ENCODE measurements around the gene UBTD2. TPM values are rescaled to one million over a fixed set of nuclear protein-coding genes. Genes with fewer than 3 reads are reported as not detected.
A peak's percentile ranks its signal among the peaks of the same experiment; 100 is the strongest.
"Not testable (repeated sequence)": the region's sequence is repeated elsewhere in the genome, so short reads cannot be mapped to it uniquely, and the experiment has no call there.

The UBTD2 gene
- total RNA-seq, 1 experiment from 2014 or later: 40.0 TPM

DNA sequence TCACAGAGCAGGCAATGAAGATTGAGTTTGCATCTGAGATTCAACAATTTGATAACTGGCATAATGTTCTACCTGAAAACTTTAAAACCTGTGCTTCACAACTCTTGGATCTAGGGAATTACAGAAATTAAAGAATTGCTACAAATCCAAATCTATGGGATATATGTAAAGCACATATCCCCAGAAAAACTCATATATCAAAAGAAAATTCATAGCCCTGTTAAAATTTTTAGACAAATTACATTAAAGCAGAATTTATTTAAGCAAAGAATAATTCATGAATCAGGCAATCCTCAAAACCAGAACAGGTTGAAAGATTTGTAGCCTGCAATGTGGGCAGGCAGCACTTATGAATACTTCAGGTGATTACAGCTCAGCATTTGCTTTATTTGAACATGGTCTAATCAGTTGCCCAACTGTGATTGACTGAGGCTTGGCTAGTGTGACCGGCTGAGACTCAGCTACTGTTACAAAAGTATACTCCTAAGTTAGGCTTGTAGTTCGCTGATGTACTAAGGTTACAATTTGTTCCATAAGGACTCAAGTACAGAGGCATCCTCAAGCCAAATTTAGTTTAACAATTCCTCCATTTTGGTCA, 10.3 kb upstream of the UBTD2 start:
- DNase-seq (ENCODE audit: low spot score): no peak
- in situ Hi-C loops (cut with HindIII; ENCODE audit: low sequenced_read_pairs): no loop called here

DNA sequence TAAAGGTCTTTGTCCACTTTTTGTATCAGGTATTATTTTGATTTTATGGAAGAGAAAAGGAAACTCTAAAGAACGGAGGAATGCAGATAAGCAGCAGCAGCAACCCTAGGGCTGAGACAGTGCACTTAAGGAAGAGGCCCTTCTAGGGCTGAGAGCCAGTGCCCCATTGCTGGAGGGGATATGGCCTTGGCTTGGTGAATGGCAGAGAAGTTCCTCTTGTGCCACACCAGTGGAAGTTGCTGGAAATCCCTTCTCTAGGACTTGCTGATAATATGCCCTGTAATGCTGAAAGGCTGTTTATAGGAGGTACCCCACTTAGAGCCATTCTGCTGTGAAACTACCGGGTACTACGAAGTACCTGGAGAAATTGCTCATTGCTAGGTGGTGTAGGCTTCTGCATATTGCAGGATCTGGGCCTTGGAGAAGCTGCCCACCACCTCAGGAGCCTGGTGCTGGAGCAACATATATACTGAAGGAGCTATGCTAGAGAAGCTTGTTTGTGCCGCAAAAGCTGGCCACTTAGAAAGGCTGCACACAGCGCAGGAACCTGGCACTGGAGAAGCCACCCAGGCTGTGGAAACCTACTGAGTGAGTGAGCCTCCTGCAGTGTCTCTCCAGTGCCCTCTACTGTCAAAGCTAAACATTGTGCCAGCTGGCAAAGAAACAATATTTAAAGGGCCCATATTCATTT, 9.6 kb upstream of the UBTD2 start:
- in situ Hi-C loops (cut with HindIII; ENCODE audit: low sequenced_read_pairs): no loop called here
- DNase-seq (ENCODE audit: low spot score): peak; percentile 96

DNA sequence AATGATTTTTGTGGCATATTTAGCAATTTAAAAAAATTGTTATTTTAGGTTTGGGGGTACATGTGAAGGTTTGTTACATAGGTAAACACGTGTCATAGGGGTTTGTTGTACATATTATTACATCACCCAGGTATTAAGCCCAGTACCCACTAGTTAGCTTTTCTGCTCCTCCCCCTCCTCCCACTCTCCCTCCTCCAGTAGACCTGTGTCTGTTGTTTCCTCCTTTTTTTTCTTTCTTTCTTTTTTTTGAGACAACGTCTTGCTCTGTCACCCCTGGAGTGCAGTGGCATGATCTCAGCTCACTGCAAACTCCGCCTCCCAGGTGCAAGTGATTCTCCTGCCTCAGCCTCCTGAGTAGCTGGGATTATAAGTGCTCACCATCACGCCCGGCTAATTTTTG, 8.3 kb upstream of the UBTD2 start:
- DNase-seq (ENCODE audit: low spot score); in situ Hi-C loops (cut with HindIII; ENCODE audit: low sequenced_read_pairs): not testable (repeated sequence)

DNA sequence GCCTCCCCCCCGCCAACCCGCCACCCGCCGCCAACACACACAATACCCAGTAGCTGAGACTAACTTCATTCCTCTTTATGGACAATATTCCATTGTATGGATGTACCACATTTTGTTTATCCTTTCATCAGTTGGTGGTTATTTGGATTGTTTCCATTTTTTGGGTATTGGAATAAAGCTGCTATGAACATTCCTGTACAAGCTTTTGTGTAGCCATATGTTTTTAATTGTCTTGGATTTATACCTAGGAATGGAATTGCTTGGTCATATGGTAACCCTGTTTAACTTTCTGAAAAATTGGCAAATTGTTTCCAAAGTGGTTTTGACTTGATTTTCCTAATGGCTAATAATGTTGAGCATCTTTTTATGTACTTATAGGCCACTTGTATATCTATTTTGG, 4.9 kb upstream of the UBTD2 start:
- in situ Hi-C loops (cut with HindIII; ENCODE audit: low sequenced_read_pairs): no loop called here
- no peak for DNase-seq (ENCODE audit: low spot score)

DNA sequence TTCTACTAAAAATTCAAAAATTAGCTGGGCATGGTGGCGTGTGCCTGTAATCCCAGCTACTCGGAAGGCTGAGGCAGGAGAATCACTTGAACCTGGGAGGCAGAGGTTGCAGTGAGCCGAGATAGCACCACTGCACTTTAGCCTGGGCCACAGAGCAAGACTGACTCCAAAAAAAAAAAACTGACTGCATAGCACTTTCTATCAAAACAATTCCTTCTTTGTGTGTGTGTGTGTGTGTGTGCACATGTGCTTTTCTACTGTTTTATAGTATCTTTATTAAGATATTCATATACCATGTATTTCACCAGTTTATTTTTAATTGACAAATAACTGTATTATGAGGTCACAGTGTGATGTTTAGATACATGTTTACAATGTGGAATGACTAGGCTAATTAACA, 3.6 kb upstream of the UBTD2 start:
- in situ Hi-C loops (cut with HindIII; ENCODE audit: low sequenced_read_pairs); DNase-seq (ENCODE audit: low spot score): not testable (repeated sequence)

DNA sequence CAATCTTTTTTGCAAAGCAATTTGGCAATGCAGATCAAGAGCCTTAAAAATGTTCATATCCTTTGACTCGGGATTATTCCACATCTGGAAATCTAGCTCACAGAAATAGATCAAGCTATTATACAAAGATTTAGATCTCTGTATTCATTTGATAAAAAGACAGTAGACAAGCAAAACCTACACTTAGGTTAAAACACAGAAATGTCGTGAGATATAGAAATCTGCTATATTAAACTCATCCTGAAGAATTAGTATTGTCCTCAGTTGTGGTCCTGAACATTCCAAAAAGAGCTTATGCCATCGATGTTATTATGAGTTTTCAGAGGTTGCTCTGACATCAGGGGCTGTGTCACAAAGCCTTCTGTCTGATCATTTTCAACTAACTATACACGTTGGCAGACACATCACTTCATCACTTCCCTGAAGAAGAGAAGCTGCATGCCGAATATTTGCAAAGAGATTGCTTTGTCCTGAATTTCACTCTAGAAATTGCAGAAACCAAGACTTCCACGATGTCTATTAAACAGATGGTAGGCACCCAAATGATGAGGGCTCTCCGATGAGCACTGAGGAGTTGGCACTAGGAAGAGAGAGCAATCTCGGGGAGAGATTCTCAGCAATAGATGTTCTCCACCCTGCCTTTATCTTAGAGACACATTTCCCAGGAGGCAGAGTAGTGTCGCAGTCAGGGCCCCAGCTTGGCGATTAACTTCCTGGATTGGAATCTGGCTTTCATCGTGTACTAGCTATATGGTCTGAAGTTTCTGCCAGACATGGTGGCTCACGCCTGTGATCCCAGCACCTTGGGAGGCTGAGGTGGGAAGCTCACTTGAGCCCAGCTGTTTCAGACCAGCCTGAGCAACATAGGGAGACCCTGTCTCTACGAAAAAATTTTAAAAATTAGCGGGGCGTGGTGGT, 1.9 kb upstream of the UBTD2 start:
- peak; percentile 40 for DNase-seq (ENCODE audit: low spot score)
- in situ Hi-C loops (cut with HindIII; ENCODE audit: low sequenced_read_pairs): no loop called here

DNA sequence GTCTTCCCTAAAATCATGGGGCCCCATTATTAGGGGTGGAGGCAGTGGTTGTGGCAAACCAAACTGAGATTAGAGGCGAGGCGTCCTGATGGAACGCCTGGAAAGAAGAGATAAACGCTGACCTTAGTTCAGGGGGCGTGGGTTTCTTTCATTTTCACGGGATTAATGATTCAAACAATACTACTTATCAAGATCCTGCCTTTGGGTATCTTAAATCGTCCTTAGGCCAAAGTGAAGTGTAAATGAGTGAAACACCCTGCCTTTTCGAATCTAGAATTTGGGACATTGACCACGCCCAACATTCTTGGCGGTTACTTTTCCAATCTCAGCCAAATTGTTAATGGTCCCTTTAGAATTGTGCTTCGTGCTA, 1.0 kb upstream of the UBTD2 start:
- in situ Hi-C loops (cut with HindIII; ENCODE audit: low sequenced_read_pairs): no loop called here
- DNase-seq (ENCODE audit: low spot score): peak; percentile 31

DNA sequence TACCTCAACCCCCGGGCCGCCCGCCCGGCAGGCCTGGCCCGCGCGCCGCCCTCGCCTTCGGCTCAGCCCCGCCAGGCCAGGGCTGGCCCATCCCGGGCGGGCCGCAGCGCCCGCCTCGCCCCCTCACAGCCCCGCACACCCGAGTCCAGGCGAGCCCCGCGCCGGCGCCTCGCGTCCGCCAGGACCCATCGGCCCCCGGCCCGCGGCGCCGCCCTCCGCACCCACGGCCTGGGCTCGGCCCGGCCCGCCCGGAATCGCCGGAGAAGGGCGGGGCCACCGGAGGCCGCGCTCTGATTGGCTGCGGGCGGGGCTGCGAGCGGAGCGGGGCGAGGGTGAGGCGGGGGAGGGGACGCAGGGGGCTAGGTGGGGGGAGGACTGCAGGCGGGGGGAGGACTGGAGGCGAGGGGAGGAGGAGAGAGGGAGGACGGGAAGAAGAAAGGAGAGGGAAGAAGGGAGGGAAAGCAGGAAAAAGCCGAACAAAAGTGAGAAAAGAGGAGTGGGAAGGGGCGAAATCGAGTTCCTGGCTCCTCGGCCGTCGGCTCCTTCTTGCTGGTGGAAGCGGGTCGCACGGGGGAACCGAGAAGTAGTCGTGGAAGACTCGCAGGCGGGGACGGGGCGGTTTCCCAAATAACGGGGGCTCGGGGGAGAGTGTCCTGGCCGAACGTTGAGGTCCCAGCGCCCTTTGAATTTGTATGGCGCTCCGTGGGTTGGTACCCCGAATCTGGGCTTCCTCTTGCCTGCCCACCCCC, 472 bp upstream of the UBTD2 start:
- in situ Hi-C loops (cut with HindIII; ENCODE audit: low sequenced_read_pairs): no loop called here
- peak; percentile 87 for DNase-seq (ENCODE audit: low spot score)

DNA sequence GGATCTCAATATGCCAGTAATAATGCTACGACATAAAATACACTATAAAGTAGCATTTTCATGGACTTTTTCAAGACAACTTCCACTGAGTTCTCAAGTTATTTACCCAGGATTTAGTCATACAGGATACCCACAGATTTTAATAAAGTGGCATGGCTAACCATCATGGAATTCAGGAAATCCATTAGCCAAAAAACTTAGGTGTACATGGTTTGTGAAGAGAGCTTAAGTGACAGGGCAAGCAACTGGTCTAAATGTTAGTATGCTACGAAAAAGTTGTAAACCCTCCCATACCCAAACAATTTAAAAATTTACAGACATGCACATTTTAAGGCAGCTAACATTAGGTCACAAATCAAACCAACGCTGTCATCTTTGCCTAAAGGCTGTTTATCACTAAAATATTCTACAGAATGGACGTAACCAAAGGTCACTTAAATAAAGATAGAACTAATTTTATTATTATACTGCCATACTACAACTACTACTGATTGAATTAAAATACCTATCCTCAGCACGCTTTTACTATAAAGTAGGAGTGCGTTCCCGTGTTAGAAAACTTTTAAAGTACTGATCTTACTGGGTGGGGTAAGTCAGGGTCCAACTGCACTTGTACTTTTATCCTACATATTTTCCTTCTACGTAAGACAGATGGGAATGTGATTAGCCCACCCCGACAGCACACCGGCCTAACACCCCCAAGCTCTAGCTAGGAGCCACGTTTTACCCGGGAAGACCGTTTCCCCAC, 1.1 kb downstream of the UBTD2 start:
- DNase-seq (ENCODE audit: low spot score): peak; percentile 46
- in situ Hi-C loops (cut with HindIII; ENCODE audit: low sequenced_read_pairs): no loop called here

DNA sequence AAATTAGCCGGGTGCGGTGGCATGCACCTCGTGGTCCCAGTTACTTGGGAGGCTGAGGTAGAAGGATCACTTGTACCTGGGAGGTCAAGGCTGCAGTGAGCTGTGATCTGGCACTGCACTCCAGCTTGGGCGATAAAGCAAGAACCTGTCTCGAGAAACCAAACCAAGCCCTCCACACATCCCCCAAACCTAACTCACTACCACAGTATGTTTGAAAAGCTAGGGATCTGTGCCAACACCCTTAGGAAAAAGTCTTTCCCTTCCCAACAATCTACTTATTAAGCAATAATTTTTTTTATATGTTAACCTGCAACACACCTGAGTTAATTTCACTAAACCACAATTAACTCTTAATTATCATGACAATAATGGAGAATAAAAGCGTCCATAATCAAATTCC, 2.2 kb downstream of the UBTD2 start:
- DNase-seq (ENCODE audit: low spot score): peak; percentile 46
- in situ Hi-C loops (cut with HindIII; ENCODE audit: low sequenced_read_pairs): no loop called here

DNA sequence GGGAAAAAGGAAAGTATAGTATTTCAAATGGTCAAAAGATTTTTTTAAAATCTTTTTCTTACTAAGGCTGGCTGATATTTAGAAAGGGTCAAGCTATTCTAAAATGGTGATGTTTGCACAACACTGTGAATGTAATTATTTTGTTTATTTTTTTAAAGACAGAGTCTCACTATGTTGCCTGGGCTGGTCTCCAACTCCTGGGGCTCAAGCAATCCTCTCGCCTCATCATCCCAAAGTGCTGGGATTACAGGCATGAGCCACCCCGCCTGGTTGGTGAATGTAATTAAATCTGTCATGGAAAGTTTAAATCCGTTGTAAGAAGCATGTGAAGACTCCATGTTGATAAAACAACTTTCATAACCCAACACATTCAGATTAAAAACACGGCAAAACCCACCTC, 2.6 kb downstream of the UBTD2 start:
- in situ Hi-C loops (cut with HindIII; ENCODE audit: low sequenced_read_pairs): no loop called here
- DNase-seq (ENCODE audit: low spot score): peak; percentile 69

DNA sequence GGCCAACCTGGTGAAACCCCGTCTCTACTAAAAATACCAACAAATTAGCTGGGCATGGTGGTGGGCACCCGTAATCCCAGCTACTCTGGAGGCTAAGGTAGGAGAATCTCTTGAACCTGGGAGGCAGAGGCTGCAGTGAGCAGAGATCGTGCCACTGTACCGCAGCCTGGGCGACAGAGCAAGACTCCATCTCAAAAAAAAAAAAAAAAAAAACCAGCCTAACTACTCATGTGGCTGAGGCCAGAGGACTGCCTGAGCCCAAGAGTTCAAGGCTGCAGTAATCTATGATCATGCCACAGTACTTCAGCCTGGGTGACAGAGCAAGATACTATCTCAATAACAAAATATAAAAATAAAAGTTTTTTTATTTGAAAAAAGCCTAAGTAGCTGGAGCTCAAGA, 3.2 kb downstream of the UBTD2 start:
- in situ Hi-C loops (cut with HindIII; ENCODE audit: low sequenced_read_pairs): no loop called here
- DNase-seq (ENCODE audit: low spot score): no peak

DNA sequence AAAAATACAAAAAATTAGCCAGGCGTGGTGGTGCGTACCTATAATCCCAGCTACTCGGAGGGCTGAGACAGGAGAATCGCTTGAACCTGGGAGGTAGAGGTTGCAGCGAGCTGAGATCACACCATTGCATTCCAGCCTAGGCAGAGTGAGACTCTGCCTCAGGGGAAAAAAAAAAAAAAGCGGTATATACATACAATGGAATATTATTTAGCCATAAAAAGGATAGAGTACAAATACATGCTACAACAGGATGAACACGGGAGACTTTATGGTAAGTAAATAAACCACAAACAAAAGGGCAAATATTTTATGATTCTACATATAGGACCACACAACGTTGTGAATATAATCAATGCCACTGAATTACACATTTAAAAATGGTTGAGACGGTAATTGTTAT, 5.2 kb downstream of the UBTD2 start:
- in situ Hi-C loops (cut with HindIII; ENCODE audit: low sequenced_read_pairs): no loop called here
- DNase-seq (ENCODE audit: low spot score): no peak

DNA sequence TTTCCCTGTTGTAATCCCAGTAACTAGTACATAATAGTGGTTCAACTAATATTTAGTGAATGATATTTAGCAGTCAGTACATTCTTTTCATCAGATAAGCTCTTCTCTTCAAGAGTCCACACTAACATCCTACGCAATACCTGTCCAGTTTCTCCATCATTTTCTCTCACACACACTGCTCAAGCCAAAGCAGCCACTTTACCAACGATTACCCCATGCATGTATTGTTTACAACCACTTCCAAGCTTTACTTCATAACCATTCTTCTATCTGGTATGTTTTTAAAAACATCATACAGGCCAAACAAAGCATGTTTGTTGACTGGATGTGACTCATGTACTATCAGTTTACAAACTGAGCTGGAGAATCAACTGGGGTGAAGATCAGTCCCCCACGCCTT, 7.3 kb downstream of the UBTD2 start:
- peak; percentile 23 for DNase-seq (ENCODE audit: low spot score)
- in situ Hi-C loops (cut with HindIII; ENCODE audit: low sequenced_read_pairs): no loop called here

DNA sequence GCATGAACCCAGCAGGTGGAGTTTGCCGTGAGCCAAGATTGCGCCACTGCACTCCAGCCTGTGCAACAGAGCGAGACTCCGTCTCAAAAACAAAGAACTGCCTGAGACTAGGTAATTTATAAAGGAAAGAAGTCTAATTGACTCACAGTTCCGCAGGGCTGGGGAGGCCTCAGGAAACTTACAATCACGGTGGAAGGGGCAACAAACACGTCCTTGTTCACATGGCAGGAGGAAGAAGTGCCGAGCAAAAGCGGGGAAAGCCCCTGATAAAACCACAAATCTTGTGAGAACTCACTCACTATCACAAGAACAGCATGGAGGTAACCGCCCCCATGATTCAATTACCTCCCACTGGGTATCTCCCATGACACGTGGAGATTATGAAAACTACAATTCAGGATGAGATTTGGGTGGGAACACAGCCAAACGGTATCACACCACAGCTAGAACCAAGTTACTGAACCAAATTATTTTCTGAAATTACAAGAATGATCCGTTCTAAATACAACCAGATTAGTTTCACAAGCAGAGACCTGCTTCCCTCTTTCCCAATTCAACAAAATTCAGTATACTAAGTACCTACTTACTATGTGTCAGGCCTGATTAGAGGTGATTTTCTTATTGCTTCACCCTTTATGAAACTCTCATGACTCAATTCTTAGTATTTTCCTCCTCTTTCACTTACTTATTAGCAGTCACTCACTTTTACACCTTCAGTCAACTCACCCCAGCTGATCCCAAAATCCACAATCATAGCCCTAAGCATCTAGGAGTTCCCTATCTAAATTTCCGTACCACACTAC, 8.4 kb downstream of the UBTD2 start:
- in situ Hi-C loops (cut with HindIII; ENCODE audit: low sequenced_read_pairs): no loop called here

DNA sequence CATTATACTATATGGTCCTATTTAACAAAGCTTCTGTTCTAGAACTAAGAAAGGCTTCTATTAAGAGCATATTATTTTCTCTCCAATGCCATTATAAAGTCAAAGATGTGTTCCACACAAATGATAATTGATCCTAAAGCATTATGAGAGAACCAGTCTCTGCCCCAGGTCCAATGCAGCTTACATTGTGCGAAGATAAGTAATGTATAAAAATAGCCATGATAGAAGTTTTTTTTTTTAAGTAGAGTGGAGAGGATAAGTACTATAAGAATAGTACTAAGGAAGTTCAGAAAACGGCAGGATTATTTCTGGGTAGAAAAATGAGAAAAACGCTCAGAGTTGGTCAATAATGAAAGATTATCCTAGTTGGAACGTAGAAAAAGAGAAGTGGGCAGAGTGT, 15.6 kb downstream of the UBTD2 start:
- in situ Hi-C loops (cut with HindIII; ENCODE audit: low sequenced_read_pairs): no loop called here
- no peak for DNase-seq (ENCODE audit: low spot score)

More for the DNA sequence above, 8.4 kb downstream of the UBTD2 start:
- DNase-seq (ENCODE audit: low spot score): no peak

DNA sequence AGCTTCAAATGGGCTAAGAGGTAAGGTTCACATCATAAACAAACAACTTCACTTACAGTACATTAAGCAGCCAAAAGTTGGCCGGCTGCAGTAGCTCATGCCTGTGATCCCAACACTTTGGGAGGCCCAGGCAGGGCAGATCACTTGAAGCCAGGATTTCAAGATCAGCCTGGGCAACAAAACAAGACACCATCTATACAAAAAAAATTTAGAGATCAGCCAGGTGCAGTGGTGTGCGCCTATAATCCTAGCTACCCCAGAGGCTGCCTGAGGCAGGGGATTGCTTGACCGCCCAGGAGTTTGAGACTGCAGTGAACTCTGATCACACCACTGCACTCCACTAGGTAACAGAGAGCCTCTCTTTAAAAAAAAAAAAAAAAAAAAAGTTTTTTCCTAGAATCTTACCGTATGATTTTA, 16.9 kb downstream of the UBTD2 start:
- in situ Hi-C loops (cut with HindIII; ENCODE audit: low sequenced_read_pairs): no loop called here
- no peak for DNase-seq (ENCODE audit: low spot score)

DNA sequence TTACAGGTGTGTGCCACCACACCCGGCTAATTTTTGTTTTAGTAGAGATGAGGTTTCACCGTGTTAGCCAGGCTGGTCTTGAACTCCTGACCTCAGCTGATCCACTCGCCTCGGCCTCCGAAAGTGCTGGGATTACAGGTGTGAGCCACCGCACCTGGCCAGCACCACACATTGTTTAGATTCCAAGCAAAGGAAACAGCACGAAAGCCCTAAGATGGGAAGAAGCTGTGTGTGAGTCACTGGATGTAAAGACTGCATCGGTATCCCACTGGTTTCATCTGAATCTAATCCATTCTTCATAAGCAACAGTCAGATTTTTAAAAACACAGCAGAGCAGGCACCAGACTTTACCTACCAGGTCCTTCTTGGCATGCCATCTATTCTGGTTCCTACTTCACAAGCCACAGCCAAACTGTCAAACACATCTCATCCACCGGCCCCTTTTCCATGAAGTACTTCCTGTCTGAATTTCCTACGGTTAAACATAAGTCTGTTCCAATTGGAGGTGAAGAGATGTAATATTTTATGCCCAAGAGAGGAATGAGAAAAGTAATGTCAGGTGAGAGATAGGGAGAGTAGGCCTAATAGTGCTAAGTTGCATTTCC, 17.4 kb downstream of the UBTD2 start:
- in situ Hi-C loops (cut with HindIII; ENCODE audit: low sequenced_read_pairs): no loop called here
- DNase-seq (ENCODE audit: low spot score): peak; percentile 61

Measured in G401 (cell line).